Activated gamma-delta T cell treated with anti-CD3 and anti-CD28 coated beads, Interleukin-2, amount 50 U/mL, for 16 hours (primary cell): Measurements from ENCODE around the gene STOML1.
"Not testable (repeated sequence)": the region's sequence is repeated elsewhere in the genome, so short reads cannot be mapped to it uniquely, and the experiment has no call there.

ENCODE experiments used
- DNase-seq: peaks from one replicate; pipeline ENCODE4 v3.0.0-alpha.2; 2020; ENCODE audit warnings: low read depth

The STOML1 gene

DNA sequence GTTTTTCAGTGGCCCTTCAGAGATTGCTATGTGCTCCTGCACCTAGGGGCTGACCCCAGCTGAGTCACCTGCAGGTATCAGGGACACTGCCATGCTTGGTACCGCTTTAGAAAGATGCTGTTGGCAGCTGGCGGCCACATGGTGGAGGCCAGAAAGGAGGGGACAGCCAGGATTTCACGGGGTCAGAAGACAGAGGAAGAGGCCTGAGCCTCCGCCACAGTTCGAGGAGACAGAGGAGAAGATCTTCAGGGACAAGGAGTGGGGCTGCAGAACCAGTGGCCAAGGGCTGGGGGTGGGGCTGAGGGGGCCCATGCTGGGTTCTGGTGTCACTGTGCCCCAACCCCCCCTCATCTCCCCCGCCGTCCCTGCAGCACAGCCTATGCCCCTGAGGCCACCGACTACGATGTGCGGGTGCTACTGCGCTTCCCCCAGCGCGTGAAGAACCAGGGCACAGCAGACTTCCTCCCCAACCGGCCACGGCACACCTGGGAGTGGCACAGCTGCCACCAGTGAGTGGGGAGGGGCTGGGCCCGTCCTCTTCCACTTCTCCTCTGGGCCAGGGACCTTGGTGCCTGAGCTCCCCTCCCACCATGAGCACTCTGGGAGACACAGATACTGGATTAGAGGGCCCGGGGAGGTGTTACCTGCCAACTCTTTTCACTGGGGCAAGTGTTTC is 45.9 kb downstream of the STOML1 start:
- no peak for DNase-seq

DNA sequence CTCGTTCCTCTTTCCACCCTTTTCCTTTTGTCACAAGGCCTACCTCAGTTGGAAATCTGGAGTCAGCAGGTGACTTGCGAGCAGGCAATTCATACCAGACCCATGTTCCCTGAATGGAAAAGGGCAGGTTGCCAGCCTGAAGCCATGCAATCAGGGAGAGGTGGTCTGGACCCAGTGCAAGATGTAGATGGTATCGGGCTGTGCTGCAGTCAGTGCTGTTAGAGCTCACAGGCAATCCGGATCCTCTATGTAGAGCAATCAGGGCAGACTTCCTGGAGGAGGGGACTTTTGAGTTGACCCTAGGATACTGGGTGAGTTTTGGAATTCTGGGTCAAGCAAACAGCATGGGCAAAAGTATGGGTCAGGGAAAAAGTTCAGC is 47.0 kb downstream of the STOML1 start:
- no peak for DNase-seq

DNA sequence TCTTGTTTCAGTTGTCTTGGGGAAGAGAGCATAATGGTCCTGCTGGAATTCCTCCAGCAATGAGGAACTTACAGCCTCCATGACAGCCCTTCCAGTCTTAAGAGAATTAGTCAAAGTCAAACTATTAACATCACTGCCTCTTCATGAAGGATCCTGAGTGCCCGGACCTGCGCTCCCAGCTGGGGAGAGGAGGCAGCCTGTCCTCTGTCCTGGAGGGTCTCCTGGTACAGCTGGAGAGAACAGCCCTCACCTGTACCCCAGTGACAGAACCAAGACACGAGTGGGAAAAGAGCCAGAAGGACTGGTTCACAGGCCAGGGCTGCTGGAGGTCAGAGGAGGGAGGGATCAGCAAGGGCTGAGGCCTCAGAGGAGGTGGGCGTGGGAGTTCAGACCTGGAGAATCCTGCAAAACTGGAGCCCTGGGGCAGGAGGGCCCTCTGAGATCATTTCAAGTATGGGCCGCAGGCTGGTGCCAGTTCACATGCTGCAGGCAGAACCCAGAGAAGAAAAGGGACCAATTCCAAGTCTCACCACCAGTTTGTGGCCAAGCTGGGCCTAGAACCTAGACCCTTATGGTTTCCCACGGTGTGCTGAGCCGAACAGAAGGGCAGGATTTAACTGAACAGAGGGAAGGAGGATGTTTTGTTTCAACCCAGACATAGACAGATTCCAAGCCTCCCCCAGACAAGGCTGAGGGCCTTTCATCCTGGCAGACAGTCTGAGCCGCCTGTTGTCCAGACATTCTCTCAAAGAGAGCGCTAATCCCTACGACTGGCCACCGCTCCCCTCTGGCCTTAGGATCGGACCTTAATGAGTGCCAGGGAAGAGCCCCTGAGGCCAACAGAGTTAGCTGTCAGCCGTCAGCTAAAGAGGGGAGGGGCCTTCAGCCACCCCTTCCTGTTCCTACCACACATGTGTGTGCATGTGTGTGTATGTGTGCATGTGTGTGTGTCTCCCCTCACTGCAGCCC is 47.6 kb downstream of the STOML1 start:
- no peak for DNase-seq

DNA sequence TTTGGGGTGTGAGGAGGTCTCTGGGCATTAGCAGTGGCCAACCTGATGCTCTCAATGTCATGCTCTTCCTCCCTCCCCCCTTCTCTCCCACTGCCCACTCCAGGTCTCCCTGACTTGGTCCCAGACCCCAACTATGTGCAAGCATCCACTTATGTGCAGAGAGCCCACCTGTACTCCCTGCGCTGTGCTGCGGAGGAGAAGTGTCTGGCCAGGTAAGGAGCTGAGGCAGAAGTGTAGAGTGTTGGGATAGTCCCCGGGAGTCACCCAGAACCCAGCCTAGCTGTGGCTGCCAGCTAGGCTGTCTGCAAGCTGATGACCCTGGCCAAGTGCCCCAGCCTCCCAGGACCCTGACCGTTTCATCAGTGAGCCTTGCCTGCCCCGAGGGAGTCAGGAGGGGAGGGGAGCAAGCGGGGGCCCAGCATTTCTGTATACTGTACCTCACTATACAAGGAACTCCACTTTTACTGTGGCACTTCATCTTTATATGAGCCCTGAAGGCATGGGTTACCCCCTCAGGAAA is 49.3 kb downstream of the STOML1 start:
- DNase-seq, result no peak

DNA sequence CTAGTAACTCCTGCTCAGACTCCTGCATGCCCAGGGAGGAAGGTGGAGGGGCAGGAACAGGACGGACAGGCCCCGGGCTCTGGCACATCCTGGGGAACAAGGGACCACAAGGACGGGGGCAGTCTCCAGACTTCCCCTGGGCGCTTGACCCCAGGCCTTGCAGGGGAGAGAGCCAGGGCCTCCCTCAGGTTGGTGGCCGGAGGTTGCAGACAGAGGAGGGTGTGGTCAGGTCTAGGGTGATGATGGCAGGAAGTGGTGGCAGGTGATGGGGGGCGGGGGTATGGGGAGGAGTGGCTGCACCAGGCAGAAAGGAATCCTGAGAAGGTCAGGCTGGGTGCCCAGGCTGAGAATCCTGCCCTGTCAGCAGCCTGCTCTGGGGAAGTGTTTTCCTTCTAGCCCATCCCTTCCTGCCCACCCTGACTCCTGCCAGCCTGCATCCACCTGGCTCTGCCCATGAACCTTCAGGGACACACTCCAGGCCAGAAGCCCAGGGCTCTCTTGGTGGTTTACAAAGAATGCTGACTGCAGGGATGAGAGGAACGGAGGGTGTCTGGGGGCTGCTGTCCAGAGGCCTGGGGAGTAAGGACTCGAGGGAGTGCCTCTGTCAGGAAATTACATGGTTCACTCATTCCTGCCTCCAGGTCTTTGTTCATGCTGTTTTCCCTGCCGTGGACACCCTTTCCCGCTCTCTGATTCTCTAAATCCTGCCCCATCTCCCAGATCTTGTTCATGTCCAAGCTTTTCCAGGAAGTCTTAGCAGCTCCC is 50.0 kb downstream of the STOML1 start:
- DNase-seq, result no peak

DNA sequence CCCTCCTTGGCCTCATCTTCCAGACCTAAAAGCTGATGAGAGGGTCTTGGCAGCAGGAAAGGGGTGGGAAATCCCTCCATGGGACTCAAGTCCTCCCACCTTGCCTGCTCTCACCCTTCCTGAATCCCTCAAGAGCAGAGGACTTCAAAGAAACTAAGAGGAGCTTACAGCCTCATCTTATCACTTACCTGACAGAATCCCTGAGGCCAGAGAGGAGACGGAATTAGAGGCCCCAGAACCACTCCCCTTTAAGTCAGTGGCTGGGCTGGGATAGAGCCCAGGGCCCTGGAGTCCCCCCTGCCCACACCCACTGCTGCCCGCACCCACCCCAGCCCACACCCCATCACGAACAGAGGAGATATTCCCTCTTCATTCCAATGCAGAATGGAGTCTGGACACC is 50.6 kb downstream of the STOML1 start:
- no peak for DNase-seq

DNA sequence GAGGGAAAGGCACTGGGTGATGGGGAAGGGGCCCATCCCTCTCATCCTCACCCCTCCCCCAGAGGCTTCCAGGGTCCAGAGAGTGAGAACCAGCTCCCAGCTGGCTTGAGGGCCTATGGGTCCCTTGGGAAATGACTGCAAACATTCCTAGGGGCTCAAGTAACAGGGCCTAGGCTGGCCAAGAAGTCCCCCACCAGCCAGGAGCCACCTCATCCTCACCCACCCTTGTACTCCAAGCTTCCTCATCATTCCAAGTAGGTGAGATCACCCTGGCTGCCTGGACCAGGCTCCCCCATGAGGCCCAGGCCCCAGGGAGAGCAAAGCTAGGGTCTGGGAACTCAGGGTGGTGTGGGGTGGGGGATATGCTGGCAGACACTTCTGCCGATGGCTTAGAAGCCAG is 51.1 kb downstream of the STOML1 start:
- DNase-seq, result no peak

DNA sequence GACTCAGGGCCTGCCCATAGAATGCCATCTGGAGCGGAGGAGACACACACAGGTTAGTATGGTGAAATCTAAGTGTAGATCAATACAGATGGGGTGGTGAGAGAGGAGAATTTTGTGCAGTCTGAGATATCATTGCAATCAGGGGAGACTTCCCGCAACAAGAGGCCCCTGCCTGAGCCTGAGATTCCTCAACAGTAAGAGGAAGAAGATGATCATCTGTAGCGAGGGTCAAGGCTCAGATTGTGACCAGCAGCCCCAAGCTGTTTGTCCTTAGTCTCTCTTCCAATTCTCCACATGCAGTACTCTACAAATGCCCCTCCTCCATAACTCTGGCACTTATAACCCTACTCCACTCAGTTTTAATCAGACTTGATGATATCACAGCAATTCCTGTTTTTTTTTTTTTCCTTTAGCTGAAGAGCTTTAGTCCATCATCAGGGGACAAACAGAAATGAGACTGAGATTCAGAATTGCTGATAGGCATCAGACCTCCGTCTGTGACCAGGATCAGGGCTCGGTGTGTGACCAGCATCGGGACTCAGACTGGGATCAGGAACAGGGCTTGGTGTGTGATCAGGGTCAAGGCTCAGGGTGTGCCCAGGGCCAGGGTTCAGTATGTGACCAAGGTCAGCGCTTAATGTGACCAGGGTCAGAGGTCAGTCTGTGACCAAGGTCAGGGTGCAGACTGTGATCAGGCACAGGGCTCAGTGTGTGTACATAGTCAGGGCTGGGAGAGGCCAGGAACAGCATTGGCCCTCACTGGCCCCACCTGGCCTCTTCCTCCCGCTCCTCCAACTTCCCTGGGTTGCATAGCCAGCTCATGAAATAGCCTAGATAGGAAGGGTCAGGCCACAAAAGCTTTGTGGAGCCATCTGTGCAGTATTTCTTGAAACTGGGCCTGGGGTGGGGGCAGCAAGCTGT is 51.8 kb downstream of the STOML1 start:
- no peak for DNase-seq

DNA sequence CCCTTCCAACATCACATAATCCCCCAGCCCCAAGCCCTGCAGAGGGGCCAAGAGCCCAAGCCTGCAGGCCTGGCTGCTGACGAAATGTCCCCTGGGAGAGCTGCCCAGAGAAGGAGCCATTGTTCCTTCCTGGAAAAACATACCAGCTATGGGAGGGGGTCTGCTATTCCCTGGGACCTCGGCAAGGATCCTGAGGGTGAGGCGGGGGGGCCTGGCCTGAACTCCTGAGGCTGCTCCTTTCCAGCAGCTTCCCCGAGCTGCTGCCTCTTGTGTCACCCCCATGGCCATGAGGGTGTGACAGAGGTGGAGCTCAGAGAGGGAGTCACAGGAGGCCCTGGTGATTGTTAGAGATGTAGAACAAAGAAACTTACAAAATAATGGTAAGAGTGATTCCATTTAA is 53.0 kb downstream of the STOML1 start:
- DNase-seq, result no peak

DNA sequence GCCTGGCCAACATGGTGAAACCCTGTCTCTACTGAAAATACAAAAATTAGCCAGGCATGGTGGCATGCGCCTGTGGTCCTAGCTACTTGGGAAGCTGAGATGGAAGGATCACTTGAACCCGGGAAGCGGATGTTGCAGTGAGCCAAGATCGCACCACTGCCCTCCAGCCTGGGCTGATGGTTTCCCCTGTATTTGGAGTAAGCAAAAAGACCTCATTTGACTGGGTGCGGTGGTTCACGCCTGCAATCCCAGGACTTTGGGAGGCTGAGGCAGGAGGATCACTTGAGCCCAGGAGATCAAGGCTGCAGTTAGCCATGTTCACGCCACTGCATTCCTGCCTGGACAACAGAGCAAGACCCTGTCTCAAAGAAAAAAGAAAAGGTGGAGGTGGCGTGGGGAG is 53.6 kb downstream of the STOML1 start:
- DNase-seq, result not testable (repeated sequence)

DNA sequence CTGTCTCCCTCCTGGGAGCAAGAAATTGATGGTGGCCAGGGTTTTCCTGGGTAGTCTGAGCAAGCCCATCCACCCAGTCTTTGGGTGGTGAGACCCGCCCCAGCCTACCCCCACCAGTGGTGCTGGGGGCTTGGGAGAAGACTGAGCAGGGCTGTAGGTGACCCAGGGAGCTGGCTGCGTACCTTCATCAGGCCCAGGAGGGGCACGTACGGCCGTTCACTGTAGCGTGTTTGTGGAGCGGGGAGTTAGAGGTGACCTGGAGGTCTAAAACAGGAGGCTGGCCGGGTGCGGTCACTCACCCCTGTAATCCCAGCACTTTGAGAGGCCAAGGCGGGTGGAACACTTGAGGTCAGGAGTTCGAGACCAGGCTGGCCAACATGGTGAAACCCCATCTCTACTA is 54.4 kb downstream of the STOML1 start:
- no peak for DNase-seq

DNA sequence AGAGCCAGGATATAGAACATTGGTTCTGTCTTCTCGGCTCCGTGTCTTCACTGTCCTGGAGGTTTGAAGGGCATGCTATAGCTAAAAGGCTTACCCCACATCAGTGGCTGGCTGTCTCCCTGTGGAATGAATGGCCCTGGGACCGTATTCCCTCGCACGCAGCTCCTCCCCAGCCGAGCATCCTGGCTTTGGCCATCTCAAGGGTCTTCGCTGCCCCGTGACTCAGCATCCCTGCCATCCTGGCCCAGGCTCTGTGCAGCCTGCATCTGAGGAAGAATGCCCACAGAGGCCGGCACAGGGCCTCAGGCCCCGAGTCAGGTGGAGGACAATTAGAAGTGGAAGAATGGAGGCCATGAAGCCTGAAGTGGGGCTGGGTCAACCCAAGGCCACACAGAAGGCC is 54.8 kb downstream of the STOML1 start:
- DNase-seq, result no peak

DNA sequence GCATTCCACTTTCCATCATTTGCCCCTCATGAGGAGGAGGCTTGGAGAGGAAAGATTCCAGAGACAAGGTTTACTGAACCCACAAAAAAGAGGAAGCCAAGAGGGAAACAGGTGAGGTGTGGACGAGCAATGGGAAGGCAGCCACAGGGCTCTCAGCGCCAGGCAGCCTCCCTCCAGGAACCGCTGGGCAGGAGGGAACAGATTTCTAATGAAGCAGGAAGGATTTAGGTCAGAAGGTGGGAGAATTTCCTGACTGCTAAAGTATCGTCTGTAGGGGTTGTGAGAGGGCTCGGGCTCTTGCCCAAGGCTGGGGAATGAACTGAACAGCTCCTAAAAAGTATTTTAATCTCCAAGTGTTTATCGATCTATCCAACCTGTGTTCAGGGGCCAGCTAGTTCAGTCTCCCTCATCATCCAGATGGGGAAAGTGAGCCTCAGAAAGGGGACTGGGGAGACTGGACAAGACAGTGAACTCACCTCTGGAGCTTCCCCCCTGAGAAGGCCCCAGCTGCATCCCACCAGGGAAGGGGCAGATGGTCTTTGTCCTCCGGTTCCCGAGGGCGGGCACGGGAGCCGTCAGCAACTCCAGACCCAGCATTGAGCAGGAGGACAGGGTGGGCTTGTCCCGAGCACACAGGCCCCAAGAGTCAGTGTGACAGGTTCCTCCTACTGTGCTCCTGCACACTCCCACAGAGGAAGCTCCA is 55.4 kb downstream of the STOML1 start:
- DNase-seq, result no peak

DNA sequence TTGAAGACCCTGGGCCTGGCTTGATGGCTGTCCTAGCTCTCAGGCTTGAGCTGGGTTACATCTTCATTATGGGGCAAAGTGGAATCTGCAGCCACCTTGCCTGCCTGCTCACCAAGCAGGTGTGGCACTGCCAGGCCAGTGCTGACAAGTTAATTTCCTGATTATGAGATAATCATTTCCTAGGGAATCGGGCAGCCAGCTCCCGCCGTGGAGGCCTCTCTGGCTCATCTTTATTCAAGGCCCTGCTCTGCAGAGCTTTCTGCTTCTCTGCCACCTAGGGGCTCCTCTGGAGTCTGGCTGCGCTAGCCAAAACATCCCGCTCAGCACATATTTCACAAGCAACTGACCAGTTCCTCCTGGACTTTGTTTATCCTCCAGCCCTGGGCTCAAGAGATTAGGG is 55.9 kb downstream of the STOML1 start:
- DNase-seq, result no peak

DNA sequence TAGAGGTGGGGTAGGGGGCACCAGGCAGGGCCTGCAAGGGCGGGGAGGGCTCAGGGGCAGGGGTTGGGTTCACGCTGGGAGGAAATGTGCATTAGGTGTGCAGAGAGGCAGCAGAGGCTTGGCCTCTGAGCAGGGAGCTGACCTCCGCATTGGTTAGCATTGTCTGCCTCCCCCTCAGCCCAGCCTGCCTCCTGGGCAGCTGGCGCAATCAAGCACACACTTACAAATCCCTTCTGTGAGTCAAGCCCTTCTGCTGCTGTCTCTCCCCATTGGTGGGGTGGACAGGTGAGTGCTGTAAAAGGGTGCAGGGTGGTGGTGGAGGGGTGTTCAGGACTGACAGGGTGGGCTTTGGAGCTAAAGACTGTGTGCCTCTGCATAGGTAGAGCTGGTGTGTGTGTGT is 56.5 kb downstream of the STOML1 start:
- no peak for DNase-seq

DNA sequence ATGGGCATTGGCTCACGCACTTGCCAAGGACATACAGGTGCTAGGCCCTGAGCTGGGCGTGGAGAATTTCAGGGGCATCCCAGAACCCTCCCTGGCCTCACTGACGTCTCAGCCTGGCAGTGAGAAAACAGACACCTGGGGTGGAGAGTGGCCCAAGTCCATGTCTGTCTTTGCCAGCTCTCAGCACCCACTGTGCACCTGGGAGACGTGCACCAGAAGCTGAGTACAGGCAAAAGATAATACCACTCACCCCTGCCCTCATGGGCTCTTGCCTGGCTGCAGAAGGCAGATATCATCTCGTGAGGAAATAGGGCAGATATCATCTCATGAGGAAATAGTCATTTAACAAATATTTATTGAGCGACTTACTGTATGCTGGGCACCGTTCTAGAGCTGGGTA is 57.8 kb downstream of the STOML1 start:
- DNase-seq, result no peak

DNA sequence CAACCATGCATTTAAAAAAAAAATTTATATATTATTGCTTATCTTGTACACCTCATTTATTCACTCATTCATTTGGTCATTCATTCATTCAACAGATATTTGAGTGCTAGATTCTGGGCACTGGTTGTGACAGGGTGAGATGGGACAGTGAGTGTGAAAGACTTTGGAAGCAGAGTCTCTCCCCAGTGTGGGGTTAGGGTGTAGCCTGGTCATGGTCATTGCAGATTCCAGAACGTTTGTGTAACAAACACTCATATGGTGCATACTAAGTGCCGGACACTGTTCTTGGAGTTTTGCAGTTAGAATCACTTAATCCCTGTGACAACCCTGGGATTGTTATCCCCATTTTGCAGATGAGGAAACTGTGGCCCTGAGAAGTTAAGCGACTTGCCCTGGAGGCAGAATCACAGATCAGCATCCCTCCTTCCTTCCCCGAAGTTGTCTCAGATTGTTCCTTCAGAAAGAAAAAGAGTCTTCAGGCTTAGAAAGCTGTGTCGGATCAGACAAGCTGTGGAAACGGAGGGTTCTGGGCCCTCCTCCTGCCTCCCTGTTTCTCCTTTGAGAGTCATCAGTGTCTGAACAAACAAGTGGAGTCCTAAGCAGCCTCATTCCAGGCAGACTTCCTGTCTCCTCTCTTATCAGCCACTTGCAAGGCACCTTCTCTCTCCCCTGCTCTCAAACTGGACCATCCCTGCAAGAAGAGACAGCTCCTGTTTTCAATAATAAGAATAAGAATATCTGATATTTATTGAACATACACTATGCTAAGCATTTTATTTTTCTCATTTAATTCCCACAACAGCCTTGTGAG is 59.5 kb downstream of the STOML1 start:
- DNase-seq, result no peak

DNA sequence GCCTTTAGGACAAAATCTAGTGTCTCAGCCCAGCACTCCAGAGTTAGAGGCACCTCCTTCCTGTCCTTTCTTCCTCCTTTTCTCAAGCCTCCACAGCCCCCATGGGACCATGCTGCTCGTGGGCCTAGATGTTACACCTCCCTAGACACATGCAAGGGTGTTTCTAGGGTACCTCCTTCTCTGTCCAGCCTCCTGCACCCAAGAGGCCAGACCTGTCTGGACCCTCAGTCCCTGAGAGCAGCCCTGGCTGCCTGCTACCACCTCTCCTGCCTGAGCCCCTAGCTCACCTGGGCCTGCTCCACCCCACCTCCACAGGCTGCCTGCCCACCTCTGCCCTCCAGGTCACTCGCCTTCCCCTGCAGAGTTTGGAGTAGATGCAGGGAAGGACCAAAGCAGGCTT is 60.7 kb downstream of the STOML1 start:
- DNase-seq, result no peak

DNA sequence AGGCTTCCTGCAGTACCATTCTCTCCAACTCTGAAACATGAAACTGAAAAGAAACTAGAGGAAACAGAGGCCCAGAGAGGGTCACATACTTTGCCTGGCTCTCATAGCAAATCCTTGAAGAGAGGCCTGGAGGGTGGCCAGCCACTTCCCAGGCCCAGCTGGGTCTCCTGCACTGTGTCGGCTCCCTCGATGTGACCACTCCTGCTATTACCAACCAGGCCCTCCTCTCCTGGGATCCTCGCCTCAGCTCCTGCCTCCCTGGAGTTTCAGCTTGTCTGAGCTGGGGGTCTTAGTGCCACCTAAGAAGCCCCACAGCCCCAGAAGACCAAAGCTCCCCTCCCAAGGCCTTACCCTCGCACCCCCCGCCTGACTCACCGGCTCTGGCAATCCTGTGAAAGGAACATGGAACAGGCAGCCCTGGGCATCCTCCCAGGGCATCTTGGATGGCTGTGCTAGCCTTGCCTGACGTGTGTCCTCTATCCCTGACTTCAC is 61.3 kb downstream of the STOML1 start:
- DNase-seq, result no peak

DNA sequence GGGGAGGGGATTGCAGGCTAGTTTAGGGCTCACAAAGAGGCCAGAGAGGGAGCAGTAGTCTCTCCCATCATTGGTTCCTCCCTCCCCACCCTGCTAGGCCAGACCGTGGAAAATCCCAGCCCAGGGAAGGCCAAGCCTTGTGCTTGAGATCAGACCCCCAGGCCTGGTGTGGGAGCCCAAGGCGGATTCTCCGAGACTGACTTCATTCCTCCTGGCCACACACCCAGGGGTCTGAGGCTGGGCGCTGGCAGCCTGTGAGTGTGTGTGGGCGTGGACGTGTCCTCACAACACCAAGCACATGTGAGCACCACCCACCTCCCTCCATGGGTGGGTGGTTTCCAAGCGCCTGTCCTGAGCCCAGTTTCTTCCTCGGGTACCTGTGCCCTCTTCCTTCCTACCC is 61.7 kb downstream of the STOML1 start:
- no peak for DNase-seq
